Stimulated activated CD8-positive, alpha-beta memory T cell treated with anti-CD3 and anti-CD28 coated beads, Interleukin-7, amount 100 ng/mL, for 4 hours (primary cell): Measurements from ENCODE around the gene DYNC2I2.
"Not testable (repeated sequence)": the region's sequence is repeated elsewhere in the genome, so short reads cannot be mapped to it uniquely, and the experiment has no call there.

Experiments used
- DNase-seq, 2 donors: peaks; one replicate each; pipeline ENCODE4 v3.0.0-alpha.2; 2020; ENCODE audit warnings: low read depth in 2 of 2

DYNC2I2 gene

DNA sequence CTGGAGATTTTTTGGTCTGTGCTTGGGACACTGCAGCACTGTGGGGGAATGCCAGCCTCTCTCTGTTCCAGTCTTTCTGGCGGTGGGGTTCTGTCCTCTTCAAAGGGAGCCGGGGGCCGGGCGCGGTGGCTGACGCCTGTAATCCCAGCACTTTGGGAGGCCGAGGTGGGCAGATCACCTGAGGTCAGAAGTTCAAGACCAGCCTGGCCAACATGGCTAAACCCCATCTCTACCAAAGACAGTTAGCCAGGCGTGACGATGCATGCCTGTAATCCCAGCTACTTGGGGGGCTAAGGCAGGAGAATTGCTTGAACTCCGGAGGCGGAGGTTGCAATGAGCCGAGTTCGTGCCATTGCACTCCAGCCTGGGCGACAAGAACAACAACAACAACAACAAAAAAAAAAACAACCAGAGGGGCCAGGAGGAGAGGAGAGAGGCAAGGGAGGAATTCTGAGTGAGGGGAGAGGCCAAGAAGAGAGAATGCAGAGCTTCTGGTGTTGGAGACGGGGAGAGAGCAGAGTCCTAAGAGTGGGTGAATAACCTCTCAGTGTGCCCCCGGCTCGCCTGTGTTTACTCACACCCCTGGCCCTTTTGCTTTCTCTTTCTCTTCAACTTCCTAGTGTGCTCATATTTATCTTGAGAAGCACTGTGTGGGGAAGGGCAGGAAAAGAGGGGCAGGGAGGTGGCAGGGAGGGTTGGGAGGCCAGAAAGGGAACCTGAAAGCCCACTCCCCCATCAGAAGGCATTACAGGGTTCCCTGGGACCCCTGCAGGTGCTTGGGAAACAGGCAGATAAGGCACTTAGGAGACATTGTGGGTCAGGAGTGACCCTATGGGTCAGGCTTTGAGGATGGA, 29.2 kb upstream of the DYNC2I2 start:
- DNase-seq = peak; percentile 35 to 41

GRCh38 chr9:128684325-128685199, 27.9 kb upstream of the DYNC2I2 start:
- DNase-seq = peak; percentile 61 to 63

GRCh38 chr9:128684065-128684324, 27.3 kb upstream of the DYNC2I2 start:
- no peak for DNase-seq

DNA sequence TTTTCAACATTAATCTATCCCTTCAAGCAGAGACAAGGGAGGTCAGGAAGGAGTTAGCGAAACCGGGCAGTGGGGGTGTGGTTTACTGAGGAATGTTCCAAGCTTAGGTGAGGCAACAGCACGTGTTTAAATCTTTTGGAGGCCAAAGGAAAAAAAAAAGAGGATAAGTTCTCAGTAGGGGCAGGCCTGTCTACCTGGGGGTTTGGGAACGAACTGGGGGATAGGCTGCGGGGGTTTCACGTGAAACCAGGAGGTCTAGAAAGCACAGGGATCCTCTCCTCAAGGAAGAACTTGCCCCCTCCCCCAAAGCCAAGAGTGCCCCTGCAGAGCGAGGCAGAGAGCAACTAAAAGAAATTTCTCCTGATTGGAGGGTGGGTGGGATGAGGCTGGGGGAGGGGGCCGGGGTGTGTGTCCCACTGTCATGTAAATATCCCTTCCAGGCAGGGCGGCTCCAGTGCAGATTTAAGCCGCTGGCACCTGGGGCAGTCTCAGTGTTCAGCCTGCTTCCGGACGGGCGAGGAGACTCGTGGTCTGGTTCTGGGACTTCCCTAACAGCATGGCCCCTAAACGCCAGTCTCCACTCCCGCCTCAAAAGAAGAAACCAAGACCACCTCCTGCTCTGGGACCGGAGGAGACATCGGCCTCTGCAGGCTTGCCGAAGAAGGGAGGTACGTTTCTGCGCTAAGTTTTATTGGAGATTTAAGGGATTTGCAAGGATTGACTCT, 26.9 kb upstream of the DYNC2I2 start:
- DNase-seq = peak in 1 of 2 donors; percentile 33

- DNase-seq = no peak
Observed at GRCh38 chr9:128677794-128678193, 21.1 kb upstream of the DYNC2I2 start.

- no peak for DNase-seq
Observed at GRCh38 chr9:128675382-128675781, 18.7 kb upstream of the DYNC2I2 start.

GRCh38 chr9:128669786-128670185, 13.1 kb upstream of the DYNC2I2 start:
- DNase-seq = no peak

DNA sequence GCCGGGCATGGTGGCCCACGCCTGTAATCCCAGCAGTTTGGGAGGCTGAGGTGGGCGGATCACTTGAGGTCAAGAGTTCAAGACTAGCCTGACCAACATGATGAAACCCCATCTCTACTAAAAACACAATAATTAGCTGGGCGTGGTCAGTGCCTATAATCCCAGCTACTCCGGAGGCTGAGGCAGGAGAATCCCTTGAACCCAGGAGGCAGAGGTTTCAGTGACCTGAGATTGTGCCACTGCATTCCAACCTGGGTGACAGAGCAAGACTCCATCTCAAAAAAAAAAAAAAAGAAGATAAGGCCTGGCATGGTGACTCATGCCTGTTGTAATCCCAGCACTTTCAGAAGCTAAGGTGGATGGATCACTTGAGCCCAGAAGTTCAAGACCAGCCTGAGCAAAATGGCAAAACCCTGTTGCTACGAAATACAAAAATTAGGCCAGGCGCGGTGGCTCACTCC, 9.9 kb upstream of the DYNC2I2 start:
- not testable (repeated sequence) for DNase-seq

GRCh38 chr9:128657796-128658195, 1.1 kb upstream of the DYNC2I2 start:
- DNase-seq = no peak

DNA sequence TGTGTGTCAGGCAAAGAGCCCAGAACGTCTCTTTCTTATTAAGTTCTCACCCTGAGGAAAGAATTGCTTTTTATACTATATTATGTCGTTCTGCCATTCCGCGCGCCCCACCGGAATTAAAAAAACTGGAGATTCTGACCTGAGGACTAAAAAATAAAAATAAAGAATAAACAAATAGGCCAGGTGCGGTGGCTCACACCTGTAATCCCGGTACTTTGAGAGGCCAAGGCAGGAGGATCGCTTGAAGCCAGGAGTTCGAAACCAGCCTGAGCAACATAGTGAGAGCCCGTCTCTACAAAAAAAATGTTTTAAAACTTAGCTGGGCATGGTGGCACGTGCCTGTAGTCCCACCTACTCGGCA, 677 bp upstream of the DYNC2I2 start:
- no peak for DNase-seq

DNA sequence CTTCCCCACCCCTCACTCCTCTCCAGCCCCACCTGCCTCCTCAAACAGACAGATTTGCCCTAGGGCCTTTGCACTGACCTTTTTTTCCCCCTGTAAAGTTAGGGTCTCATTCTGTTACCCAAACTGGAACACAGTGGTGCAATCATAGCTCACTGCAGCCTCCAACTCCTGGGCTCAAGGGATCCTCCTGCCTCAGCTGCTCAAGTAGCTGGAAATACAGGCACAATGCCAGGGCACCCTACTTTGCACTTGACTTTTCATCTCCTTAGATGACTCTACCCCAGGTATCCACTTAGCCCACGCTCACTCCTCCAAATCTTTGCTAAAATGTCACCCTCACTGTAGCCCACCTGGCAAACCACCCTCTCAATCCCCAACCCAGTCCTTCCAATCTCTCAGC, 2.2 kb downstream of the DYNC2I2 start:
- no peak for DNase-seq

GRCh38 chr9:128653908-128654307, 2.7 kb downstream of the DYNC2I2 start:
- DNase-seq = no peak

DNA sequence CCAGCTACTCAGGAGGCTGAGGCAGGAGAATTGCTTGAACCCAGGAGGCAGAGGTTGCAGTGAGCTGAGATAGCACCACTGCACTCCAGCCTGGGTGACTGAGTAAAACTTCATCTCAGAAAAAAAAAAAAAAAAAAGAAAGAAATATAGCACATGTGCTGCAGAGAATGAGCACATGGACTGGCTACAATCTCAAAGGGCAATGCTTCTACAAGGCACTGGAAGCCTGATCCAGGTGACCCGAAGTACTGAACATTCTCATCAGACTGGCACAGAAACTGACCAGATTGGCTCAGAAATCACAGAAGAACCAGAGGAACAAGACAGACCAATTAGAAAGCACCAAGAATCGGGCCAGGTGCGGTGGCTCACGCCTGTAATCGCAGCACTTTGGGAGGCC, 4.8 kb downstream of the DYNC2I2 start:
- DNase-seq = no peak

DNA sequence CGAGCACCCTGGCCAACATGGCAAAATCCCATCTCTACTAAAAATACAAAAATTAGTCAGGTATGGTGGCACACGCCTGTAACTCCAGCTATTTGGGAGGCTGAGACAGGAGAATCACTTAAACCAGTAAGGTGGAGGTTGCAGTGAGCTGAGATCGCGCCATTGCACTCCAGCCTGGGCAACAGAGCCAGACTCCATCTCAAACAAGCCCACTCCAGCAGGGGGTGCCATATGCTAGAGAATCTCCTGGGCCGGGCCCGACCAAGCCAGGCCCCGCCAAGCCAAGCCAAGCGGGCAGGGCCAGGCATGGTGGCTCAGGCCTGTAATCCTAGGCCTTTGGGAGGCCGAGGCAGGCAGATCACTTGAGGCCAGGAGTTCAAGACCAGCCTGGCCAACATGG, 8.4 kb downstream of the DYNC2I2 start:
- peak; percentile 48 to 49 for DNase-seq

DNA sequence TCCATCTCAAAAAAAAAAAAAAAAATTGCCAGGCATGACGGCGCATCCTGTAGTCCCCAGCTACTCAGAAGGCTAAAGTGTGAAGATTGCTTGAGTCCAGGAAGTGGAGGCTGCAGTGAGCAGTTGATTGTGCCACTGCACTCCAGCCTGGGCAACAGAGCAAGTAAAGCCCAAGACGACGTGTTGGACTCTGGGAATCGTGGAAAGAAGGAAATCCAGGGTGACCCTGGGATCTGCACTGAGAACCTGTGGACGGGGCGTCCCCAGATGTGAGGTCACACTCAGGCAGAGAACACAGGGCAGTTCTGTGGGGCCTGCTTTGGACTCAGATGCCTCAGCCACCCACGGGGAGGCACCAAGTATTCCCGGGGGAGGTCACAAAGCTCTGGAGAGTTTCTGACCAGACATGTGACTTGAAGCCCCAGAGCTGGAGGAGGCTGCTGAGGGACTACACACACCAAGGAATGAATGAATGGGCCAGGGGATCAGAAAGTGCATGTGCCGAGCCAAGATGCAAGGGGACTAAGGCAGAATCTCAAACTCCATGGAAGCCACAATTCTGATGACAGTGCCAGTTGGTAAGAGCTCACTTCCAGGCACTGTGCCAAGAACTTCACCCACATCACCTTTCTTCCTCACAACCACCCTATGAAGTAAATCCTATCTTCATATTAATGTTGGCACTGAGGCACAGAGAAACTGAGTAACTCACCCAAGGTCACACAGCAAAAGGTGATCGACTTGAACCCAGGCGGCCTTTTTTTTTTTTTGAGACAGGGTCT, 12.9 kb downstream of the DYNC2I2 start:
- DNase-seq = no peak

GRCh38 chr9:128642675-128643245, 13.9 kb downstream of the DYNC2I2 start:
- no peak for DNase-seq

DNA sequence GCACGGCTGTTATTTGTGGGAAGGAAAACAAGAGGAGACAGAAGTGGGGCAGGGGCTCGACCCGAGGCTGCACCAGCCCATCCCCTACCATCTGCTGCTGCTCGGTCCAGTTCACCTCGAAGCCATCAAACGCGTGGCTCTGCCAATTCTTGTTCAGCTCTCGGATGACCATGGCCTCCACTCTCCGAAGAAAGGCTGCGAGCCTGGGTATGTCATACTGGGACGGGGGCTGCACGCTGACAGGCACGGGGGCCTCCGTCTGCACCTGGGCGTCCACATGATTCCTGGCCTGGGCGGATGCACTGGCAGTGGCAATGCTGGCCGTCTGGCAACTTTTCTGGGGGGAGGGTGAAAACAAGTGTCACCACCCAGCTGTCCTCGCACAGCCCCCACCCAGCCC, 16.0 kb downstream of the DYNC2I2 start:
- no peak for DNase-seq

DNA sequence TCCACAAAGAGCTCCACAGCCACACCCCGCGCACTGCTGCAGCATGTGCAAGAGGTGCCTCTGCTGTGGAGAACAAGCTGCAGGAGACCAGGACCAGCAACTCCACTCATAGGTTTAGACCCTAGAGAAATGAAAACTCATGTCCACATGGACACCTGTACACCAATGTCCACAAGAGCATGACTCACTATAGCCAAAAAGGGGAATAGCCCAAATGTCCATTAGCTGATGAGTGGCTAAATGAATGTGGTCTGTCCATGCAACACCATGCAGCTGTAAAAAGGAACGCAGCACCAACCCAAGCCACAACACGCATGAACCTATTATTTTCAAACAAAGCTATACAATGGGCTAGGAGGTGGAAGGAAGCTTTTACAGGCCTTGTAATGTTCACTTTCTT, 18.1 kb downstream of the DYNC2I2 start:
- DNase-seq = no peak

DNA sequence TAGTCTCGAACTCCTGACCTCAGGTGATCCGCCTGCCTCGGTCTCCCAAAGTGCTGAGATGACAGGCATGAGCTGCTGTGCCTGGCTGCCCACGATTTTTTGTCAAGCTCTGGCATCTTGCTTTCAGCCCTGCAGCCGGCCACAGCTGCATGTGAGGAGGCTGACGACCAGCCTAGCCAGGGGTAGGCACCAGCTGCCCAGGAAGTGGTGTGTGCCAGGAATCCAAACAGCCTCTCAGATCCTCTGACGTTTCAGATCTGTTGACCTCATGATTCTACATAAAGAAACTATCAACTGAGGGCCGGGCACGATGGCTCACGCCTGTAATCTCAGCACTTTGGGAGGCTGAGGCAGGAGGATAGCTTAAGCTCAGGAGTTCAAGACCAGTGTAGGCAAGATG, 19.0 kb downstream of the DYNC2I2 start:
- no peak for DNase-seq

GRCh38 chr9:128636556-128637530, 19.8 kb downstream of the DYNC2I2 start:
- no peak for DNase-seq
